ENCODE results near the gene VPS51. TPM values are rescaled to one million over a fixed set of nuclear protein-coding genes. Genes with fewer than 3 reads are reported as not detected.

Gene VPS51
- total RNA-seq, 4 donors from 2014 or later: 193 to 544 (median 439) TPM

DNA sequence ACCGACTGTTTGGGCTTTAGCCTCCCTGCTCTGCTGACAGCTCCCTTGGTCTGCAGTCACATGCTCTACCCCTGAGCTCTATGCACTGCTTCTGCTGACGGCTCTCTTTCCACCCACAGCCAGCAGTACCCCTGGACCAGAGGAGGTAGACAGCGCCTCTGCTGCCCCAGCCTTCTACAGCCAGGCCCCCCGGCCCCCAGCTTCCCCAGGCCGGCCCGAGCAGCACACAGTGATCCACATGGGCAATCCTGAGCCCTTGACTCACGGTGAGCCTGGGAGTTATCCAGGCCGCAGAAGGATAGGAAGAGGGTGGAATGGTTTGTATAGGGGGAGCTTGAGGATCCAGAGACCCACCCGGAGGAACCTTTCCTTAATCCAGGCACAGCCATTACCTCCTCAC is 9.2 kb upstream of the VPS51 start:
- no peak for DNase-seq (ENCODE audit: low spot score in 2 of 2)
- Histone ChIP-seq H3K9me3 (no peaks in the 10 kb centered on the region), H3K4me1 (peaks cover 0 to 26% (median 19%) of the 10 kb centered on the region in 4 donors), H3K27ac (no peak overlapping the region), H3K4me3 (no peak overlapping the region), H3K27me3 (no peaks in the 10 kb centered on the region), H3K36me3 (peaks cover 0 to 51% (median 5%) of the 10 kb centered on the region in 3 donors)
- WGBS, 2 donors: 88 to 92% methylated on average over 9 of the region's 9 CpGs
- TF ChIP-seq, protein P1, sequence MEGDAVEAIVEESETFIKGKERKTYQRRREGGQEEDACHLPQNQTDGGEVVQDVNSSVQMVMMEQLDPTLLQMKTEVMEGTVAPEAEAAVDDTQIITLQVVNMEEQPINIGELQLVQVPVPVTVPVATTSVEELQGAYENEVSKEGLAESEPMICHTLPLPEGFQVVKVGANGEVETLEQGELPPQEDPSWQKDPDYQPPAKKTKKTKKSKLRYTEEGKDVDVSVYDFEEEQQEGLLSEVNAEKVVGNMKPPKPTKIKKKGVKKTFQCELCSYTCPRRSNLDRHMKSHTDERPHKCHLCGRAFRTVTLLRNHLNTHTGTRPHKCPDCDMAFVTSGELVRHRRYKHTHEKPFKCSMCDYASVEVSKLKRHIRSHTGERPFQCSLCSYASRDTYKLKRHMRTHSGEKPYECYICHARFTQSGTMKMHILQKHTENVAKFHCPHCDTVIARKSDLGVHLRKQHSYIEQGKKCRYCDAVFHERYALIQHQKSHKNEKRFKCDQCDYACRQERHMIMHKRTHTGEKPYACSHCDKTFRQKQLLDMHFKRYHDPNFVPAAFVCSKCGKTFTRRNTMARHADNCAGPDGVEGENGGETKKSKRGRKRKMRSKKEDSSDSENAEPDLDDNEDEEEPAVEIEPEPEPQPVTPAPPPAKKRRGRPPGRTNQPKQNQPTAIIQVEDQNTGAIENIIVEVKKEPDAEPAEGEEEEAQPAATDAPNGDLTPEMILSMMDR (IDR thresholded peaks at IDR 0.05): no peak
- TF ChIP-seq EP300 (IDR thresholded peaks at IDR 0.05) (no peak), POLR2A (IDR thresholded peaks at IDR 0.05) (no peak)

DNA sequence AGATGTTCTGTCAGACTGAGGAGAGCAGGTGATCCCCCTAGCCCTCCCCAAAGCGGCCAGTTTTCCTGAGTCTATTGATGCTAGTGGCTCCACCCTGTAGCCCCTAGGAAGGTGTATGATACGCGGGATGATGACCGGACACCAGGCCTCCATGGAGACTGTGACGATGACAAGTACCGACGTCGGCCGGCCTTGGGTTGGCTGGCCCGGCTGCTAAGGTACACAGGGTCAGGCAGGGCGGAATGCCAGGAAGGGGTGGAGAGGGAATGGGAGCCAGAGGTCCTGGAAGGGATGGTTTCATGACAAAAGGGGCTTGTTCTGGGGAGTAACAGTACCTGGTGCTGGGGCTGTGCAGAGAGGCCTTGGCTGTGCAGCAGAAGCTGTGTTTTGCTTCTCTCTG is 8.8 kb upstream of the VPS51 start:
- Histone ChIP-seq H3K4me3 (no peak overlapping the region), H3K36me3 (peaks cover 0 to 51% (median 5%) of the 10 kb centered on the region in 3 donors)
- WGBS, 2 donors: 84 to 89% methylated on average over 11 of the region's 11 CpGs

DNA sequence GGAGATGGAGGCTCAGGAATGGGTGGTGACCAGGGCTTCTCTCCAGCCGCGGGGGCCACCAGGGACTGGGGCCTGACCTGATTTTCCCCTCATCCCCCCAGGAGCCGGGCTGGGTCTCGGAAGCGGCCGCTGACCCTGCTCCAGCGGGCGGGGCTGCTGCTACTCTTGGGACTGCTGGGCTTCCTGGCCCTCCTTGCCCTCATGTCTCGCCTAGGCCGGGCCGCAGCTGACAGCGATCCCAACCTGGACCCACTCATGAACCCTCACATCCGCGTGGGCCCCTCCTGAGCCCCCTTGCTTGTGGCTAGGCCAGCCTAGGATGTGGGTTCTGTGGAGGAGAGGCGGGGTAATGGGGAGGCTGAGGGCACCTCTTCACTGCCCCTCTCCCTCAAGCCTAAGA is 8.2 kb upstream of the VPS51 start:
- H3K9me3 ChIP-seq: no peaks in the 10 kb centered on the region
- peaks cover 0 to 51% (median 5%) of the 10 kb centered on the region in 3 donors for H3K36me3 ChIP-seq
- H3K27ac ChIP-seq: no peak overlapping the region
- DNase-seq (ENCODE audit: low spot score in 2 of 2): no peak
- H3K4me1 ChIP-seq: peaks cover 0 to 26% (median 19%) of the 10 kb centered on the region in 4 donors
- no peaks in the 10 kb centered on the region for H3K27me3 ChIP-seq
- 84 to 95% methylated on average over 12 to 13 of the region's 15 CpGs for WGBS, 2 donors
- TF ChIP-seq, protein P1 (IDR thresholded peaks at IDR 0.05): no peak
- TF ChIP-seq POLR2A (IDR thresholded peaks at IDR 0.05) (no peak), EP300 (IDR thresholded peaks at IDR 0.05) (no peak)
- H3K4me3 ChIP-seq: no peak overlapping the region

More for the DNA sequence above, 8.8 kb upstream of the VPS51 start:
- Histone ChIP-seq H3K9me3 (no peaks in the 10 kb centered on the region), H3K27ac (no peak overlapping the region), H3K27me3 (no peaks in the 10 kb centered on the region), H3K4me1 (peaks cover 0 to 26% (median 19%) of the 10 kb centered on the region in 4 donors)
- DNase-seq (ENCODE audit: low spot score in 2 of 2): no peak
- TF ChIP-seq, protein P1 (IDR thresholded peaks at IDR 0.05): no peak
- TF ChIP-seq EP300 (IDR thresholded peaks at IDR 0.05): no peak

DNA sequence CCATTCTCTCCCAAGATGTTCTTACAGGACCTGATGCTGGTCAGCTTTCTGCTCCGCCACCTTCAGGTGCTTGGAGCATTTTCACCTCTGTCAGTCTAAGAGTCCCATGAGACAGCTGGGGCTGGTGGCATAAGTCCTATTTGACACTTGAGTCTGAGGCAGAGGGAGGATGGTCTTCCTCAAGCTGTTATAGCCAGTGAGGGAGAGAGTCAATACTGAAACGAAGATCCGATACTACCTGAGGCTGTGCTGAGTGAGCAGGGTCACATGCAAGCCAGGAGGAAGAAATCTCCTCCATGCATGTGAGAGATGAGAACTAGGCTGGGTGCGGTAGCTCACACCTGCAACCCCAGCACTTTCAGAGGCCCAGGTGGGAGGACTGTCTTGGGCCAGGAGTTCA is 6.4 kb upstream of the VPS51 start:
- TF ChIP-seq, protein P1 (IDR thresholded peaks at IDR 0.05): no peak
- no peak for TF ChIP-seq POLR2A (IDR thresholded peaks at IDR 0.05)
- TF ChIP-seq EP300 (IDR thresholded peaks at IDR 0.05): no peak
- Histone ChIP-seq H3K27ac (no peak overlapping the region), H3K27me3 (no peaks in the 10 kb centered on the region), H3K9me3 (no peaks in the 10 kb centered on the region), H3K4me3 (no peak overlapping the region), H3K36me3 (peaks cover 0 to 51% (median 5%) of the 10 kb centered on the region in 3 donors), H3K4me1 (peaks cover 0 to 14% (median 10%) of the 10 kb centered on the region in 4 donors)
- no peak for DNase-seq (ENCODE audit: low spot score in 2 of 2)
- WGBS, 2 donors: 95 to 100% methylated on average over 4 of the region's 4 CpGs

DNA sequence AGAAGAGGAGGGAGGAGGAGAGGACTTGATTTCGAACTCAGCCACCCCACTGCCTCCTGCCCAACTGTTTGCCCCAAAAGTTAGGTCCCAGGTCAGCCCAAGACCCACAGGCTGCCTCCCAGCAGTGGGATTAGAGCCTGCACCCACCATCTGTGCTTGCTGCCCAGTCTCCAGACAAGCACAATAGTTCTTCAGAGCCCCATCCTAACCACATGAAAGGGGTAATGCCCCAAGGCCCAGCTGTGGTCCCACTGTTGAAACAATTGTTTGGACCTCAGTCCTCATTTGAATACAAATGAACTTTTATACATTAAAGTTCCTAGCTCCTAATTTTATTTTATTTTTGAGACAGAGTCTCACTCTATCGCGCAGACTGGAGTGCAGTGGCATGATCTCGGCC is 5.4 kb upstream of the VPS51 start:
- Histone ChIP-seq H3K27me3 (no peaks in the 10 kb centered on the region), H3K9me3 (no peaks in the 10 kb centered on the region), H3K4me1 (peaks cover 0 to 7% (median under 1%) of the 10 kb centered on the region in 4 donors), H3K4me3 (no peak overlapping the region), H3K27ac (no peak overlapping the region), H3K36me3 (peaks cover 0 to 45% (median 5%) of the 10 kb centered on the region in 3 donors)
- WGBS, 2 donors: 93 to 94% methylated on average over 4 of the region's 4 CpGs
- no peak for DNase-seq (ENCODE audit: low spot score in 2 of 2)
- TF ChIP-seq, protein P1 (IDR thresholded peaks at IDR 0.05): no peak

Data from tibial nerve (tissue), 4 donors.